HG02759 (cell line): ENCODE measurements around the gene KLF7.

Experiments used
- ATAC-seq: cut with Tn5 transposase; IDR thresholded peaks from one replicate; pipeline ENCODE4 v1.9.1; 2021; ENCODE audit warnings: mild to moderate bottlenecking, moderate library complexity; ENCODE audit not compliant: unreplicated experiment

The KLF7 gene

GRCh38 chr2:207129821-207130220 lies 35.9 kb downstream of the KLF7 start:
- ATAC-seq: no peak

- no peak for ATAC-seq
These were observed 36.9 kb downstream of the KLF7 start for GRCh38 chr2:207128867-207129266.

GRCh38 chr2:207126724-207127308 lies 38.9 kb downstream of the KLF7 start:
- ATAC-seq: no peak

GRCh38 chr2:207123776-207124391 lies 41.9 kb downstream of the KLF7 start:
- no peak for ATAC-seq

- ATAC-seq: no peak
These were observed 42.4 kb downstream of the KLF7 start for GRCh38 chr2:207123335-207123744.

- no peak for ATAC-seq
These were observed 43.0 kb downstream of the KLF7 start for GRCh38 chr2:207122651-207123334.

GRCh38 chr2:207121784-207122183 lies 44.0 kb downstream of the KLF7 start:
- no peak for ATAC-seq

GRCh38 chr2:207119048-207119447 lies 46.7 kb downstream of the KLF7 start:
- no peak for ATAC-seq

- ATAC-seq: no peak
These were observed 48.1 kb downstream of the KLF7 start for GRCh38 chr2:207117668-207118067.

- no peak for ATAC-seq
These were observed 49.9 kb downstream of the KLF7 start for GRCh38 chr2:207115715-207116364.

GRCh38 chr2:207113414-207113813 lies 52.3 kb downstream of the KLF7 start:
- no peak for ATAC-seq

- no peak for ATAC-seq
These were observed 53.0 kb downstream of the KLF7 start for GRCh38 chr2:207112785-207113184.

GRCh38 chr2:207112383-207112782 lies 53.4 kb downstream of the KLF7 start:
- ATAC-seq: no peak

GRCh38 chr2:207111757-207112156 lies 54.0 kb downstream of the KLF7 start:
- no peak for ATAC-seq

- ATAC-seq: no peak
These were observed 55.0 kb downstream of the KLF7 start for GRCh38 chr2:207110715-207111114.

- no peak for ATAC-seq
These were observed 55.4 kb downstream of the KLF7 start for GRCh38 chr2:207110310-207110709.

- ATAC-seq: no peak
These were observed 56.0 kb downstream of the KLF7 start for GRCh38 chr2:207109768-207110167.

- ATAC-seq: no peak
These were observed 57.3 kb downstream of the KLF7 start for GRCh38 chr2:207108440-207108839.

- ATAC-seq: no peak
These were observed 58.2 kb downstream of the KLF7 start for GRCh38 chr2:207107551-207107950.

GRCh38 chr2:207107131-207107530 lies 58.6 kb downstream of the KLF7 start:
- no peak for ATAC-seq

GRCh38 chr2:207103132-207103531 lies 62.6 kb downstream of the KLF7 start:
- ATAC-seq: no peak

GRCh38 chr2:207101984-207102383 lies 63.8 kb downstream of the KLF7 start:
- no peak for ATAC-seq
